Measurements from ENCODE around the gene NUB1.

The NUB1 gene

GRCh38 chr7:151313857-151314256 lies 27.8 kb upstream of the NUB1 start:
- DNase-seq (ENCODE audit: low spot score), result peak; percentile 41

DNA sequence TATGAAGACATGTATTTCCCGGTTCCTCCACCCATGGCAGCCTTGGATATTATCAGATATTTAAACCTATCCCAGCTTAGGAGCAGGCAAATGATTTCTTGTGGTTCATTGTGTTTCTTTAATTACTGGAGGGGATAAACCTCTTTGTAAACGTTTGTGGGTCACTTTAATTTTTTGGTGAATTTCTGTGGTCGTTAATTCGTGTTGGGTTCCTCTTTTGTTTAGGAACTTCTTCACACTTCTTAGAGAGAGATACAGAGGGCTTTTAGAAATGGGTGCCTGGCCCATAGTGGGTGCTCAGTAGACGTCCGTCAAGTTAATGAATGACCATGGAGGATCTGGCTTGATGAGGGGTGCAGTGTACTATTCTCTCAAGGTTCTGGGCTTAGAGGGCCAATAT lies 27.2 kb upstream of the NUB1 start:
- DNase-seq (ENCODE audit: low spot score), result no peak

DNA sequence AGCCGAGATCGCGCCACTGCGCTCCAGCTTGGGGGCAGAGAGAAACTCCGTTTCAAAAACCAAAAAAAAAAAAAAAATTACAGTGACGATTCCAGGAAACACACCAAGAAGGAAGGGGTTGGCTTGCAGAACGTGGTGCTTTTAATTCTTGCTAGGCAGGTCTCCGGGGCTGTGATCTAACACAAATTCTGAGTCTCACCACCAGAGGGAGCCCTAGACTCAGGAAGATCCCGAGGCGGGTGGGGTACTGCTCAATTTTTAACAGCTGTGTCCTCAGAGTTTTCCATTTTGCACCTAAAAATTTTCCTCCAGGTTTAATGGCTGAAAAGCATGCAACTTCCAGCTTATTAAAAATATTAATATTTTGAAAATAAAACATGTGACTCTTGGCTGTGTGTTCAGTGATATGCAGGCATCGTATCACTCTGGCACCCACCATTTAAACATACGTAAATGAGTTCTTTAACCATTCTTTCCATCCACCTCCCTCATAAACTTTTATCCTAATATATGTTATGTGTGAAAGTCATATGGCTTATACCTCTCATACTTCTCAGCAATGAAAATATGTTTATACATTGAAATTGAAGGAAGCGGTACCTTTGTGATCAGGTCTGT lies 26.5 kb upstream of the NUB1 start:
- peak; percentile 75 for DNase-seq (ENCODE audit: low spot score)

GRCh38 chr7:151316896-151317295 lies 24.7 kb upstream of the NUB1 start:
- no peak for DNase-seq (ENCODE audit: low spot score)

DNA sequence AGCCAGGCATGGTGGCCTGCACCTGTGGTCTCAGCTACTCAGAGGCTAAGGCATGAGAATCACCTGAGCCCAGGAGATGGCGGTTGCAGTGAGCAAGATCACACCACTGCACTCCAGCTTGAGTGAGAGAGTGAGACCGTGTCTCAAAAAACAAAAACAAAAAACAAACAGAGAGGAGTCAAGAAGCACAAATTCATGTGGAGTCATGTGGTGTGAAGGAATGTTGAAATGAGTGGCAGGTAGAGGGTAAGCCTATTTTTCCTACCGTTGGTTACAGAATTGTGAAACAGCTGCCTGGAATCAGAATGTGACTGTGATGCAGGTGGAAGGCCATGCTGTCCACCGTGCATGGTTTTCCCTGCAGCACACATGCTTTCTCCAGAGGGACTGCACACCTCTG lies 23.7 kb upstream of the NUB1 start:
- DNase-seq (ENCODE audit: low spot score), result no peak

GRCh38 chr7:151319189-151319588 lies 22.4 kb upstream of the NUB1 start:
- no peak for DNase-seq (ENCODE audit: low spot score)

DNA sequence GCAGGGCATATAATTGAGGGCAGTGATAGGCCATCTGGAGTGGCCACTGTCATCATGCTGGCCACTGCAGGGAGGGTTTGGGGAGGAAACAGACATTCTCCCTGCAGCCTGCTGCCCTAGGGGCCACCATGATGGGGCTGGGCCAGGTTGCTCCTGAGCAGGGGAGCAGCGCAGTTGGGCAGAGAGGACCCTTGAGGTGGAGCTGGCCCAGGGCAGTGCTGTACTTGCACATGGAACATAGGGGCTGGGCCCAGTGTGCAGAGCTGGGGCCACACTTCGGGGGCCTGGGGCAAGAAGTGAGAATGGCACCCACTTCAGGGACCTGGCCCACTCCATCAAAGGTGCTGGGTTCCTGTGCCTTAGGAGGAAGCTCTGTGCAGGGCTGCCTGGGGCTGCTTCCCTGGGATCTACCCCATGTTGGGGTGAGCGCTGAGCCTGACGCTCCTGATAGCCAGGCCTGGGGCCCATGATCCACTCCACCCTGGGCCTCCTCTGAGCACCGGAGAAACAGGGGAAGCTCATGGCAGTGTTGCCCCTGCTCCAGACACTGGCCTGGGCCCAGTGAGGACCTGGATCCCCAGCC lies 21.3 kb upstream of the NUB1 start:
- DNase-seq (ENCODE audit: low spot score), result no peak

GRCh38 chr7:151321341-151321740 lies 20.3 kb upstream of the NUB1 start:
- DNase-seq (ENCODE audit: low spot score), result no peak

- DNase-seq (ENCODE audit: low spot score), result no peak
These were observed 18.7 kb upstream of the NUB1 start for GRCh38 chr7:151322906-151323305.

DNA sequence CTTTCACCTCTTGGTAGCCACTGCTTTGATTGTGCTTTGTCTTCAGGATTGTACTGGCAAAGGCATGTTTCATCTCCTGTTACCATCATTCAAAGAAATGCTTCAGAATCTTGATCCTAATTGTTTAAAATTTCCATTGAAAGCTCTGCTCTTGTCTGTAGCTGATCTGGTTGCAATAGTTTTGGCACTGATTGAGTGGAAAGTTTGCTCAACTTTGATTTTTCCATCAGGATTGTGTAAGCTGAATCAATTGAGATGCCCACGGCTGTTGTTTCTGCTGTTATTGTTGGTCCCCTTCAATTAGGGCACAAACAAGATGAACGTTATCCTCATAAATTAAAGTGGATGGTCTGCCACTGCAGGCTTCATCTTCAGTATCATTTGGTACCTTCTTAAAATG lies 14.6 kb upstream of the NUB1 start:
- no peak for DNase-seq (ENCODE audit: low spot score)

DNA sequence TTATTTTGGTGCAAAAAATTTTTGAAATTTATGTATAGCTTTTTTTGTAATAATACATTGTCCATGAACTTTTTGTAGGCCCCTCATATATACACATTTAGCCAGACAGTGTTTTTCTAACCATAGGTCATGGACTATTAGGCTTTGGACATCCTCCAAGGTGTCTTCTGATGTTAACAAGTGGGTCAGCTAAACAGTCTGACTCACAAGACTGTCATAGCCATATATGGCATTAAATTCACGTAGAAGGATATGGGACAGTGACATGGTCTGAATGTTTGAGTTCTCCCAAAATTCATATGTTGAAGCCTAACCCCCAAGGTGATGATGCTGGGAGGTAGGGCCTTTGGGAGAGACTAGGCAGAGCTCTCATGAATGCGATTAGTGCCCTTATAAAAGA lies 14.0 kb upstream of the NUB1 start:
- DNase-seq (ENCODE audit: low spot score), result no peak

DNA sequence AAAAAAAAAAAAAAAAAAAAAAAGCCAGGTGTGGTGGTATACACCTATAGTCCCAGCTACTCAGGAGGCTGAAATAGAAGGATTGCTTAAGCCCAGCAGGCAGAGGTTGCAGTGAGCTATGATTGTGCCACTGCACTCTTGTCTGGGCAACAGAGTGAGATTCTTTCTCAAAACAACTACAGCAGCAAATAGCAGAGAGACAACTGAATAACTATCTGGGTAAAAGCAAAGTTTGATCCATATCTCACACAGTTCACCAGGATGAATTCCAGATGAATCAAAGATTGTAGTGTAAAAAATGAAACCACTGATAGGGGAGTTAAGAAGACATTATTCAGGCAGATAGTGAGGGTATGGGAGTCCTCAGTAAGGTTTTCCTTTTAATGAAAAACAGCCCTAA lies 11.4 kb upstream of the NUB1 start:
- no peak for DNase-seq (ENCODE audit: low spot score)

- DNase-seq (ENCODE audit: low spot score), result no peak
These were observed 11.0 kb upstream of the NUB1 start for GRCh38 chr7:151330661-151331060.

DNA sequence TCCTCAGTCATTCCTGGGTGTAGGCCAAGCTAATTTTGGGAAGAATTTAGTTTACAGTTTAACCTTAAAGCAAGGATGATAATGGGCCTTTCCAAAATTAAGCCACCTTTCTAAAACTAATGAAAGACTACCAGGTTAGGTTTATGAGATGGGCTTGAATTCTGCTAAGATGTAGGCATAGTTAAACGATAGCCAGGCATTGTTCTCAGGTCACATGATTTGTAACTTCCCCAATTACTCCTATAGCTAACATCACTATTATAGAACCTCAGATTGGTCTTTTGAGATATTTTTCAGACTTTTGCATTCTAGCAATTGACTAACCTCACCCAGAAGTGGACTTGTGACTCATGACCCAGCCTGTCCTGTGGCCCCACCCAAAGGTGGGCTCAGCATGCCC lies 7.0 kb upstream of the NUB1 start:
- DNase-seq (ENCODE audit: low spot score), result no peak

- DNase-seq (ENCODE audit: low spot score), result no peak
These were observed 5.4 kb upstream of the NUB1 start for GRCh38 chr7:151336027-151336708.

DNA sequence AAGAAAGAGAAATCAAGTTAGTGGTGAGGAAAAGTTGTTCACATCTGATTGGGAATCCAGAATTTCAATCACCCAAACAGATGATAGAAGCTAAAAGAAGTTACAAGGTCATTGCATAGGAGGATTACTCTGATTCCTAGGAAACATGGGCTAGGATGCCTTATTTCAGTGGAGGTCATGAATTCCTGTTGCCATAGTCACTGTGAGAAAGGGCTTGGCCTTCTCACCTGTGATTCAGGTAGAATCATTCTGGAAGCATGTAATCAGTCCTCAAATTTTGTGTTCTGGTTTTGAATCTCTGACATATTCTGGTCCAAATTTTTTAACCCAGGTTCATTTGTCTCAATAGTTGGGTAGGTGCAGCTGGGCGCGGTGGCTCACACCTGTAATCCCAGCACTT lies 4.3 kb upstream of the NUB1 start:
- DNase-seq (ENCODE audit: low spot score), result no peak

DNA sequence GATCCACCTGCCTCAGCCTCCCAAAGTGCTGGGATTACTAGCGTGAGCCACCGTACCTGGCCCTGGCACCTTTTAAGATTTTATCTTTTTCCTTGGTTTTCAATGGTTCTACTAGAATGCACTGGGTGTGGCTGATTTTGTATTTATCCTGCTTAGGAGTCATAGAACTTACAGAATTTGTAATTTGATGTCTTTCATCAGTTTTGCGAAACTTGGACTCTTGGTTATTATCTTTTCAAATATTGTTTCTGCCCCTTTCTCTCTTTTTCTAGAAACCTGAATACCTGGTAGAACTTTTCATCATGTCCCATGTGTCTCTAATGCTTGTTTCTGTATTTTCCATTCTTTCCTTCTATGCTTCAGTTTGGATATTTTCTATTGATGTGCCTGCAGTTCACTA lies 2.8 kb upstream of the NUB1 start:
- no peak for DNase-seq (ENCODE audit: low spot score)

DNA sequence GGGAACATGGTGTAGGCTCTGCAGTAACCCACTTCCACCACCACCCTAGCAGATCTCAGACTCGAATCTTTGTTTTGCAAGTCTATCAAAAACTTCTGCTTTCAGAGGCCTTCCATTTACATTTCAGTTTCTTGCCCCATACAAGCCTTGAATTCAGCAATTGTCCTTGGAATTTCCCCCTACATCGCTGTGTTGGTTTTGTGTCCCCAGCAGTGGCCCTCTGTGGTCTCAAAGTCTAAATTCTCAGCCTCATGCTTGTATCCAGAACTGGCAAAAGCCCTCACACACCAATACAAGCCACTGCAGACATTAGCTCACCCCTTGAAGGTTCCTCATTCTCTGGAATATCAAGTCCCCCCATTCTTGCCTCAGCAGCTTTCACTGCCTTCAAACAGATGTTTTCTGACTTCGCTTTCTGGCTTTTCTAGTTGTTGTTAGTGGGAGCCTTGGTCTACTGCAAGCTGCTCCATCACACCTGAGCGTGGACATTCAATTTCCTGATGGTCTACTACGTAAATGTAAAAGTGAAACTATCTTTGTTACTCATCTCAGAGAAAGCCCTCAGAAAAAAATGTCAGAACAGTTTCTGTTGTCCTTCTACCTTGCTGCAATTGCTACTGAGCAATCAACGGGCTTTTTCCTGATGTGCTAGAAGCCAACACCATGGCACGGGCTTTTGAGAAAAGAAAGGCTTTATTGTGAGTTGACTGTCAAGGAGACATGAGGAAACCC lies 1.8 kb upstream of the NUB1 start:
- no peak for DNase-seq (ENCODE audit: low spot score)

DNA sequence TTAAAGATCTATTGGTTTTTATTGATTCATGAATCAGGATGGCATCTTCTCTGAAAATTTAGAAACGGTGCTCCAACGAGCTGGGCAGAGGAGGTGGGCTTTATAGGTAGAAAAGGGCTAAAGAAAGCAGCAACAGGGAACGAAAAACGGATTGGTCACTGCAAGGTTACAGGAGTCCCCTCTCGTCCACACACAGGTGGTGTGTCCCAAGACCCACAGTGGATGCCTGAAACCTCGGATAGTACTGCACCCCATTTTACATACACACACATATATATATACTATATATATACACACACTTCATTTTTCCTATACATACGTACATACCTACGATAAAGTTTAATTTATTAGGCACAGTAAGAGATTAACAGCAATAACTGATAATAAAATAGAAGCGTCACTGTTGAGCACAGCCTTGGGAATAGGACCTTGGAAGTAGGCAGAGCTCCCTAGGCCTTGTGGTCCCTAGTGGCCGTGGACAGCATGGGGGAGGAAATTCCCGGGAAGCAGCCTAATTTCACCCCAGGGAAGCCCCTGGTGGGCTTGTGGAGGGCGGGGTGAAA lies 737 bp upstream of the NUB1 start:
- no peak for DNase-seq (ENCODE audit: low spot score)

GRCh38 chr7:151342102-151342646 lies 562 bp downstream of the NUB1 start:
- DNase-seq (ENCODE audit: low spot score), result no peak

GRCh38 chr7:151342811-151343210 lies 1.2 kb downstream of the NUB1 start:
- no peak for DNase-seq (ENCODE audit: low spot score)

DNA sequence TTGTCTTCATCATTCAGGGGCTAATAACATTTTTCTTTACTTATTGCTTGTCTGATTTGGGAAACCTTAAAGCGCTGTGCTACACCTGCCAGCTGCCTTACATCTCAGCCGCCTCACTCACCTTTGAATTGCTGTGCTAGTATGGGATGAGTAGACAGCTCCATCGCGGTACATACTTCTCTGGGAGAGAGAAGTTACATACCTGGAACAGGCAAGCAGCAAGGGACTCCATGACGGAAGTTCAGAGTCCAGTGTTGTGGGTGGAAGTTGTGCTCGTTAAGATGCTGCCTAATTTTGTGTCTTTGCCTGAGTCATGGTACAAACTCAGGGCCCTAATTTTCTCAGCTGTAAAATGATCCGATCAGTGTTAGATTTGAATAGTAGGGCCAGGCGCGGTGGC lies 1.9 kb downstream of the NUB1 start:
- no peak for DNase-seq (ENCODE audit: low spot score)

Data from Ammon's horn (tissue), 1 donor.